PFSK-1 (cell line): ENCODE measurements around the gene AZI2.

Experiments
- FOXP2 ChIP-seq: optimal IDR thresholded peaks from 2 replicates; pipeline ENCODE3; 2011; ENCODE audit warnings: borderline replicate concordance, control low read depth, inconsistent platforms; ENCODE audit not compliant: insufficient read depth; ENCODE audit errors: extremely low read length, extremely low read depth
- POLR2AphosphoS5 ChIP-seq: IDR thresholded peaks from 2 replicates; pipeline ENCODE4 v1.6.1; 2012; ENCODE audit warnings: low read depth, mild to moderate bottlenecking, control low read depth, low read length, moderate library complexity
- REST ChIP-seq, 2 experiments: IDR thresholded peaks; 2 replicates each; pipeline versions ENCODE4 v1.6.1 to v1.8.0; 2011 to 2012; ENCODE audit warnings: low read depth in 2 of 2, low read length in 2 of 2, control low read depth in 1 of 2, inconsistent platforms in 1 of 2, mild to moderate bottlenecking in 1 of 2, moderate library complexity in 1 of 2; ENCODE audit not compliant: insufficient read depth in 1 of 2
- SIN3A ChIP-seq: IDR thresholded peaks from 2 replicates; pipeline ENCODE4 v1.6.1; 2012; ENCODE audit warnings: mild to moderate bottlenecking, low read length, moderate library complexity, borderline replicate concordance; ENCODE audit not compliant: insufficient read depth
- TAF1 ChIP-seq: IDR thresholded peaks from 2 replicates; pipeline ENCODE4 v1.6.1; 2012; ENCODE audit warnings: low read length, control low read depth, borderline replicate concordance; ENCODE audit not compliant: insufficient read depth

AZI2 gene

GRCh38 chr3:28308196-28308595 lies 40.4 kb downstream of the AZI2 start:
- TF ChIP-seq FOXP2: no peak

GRCh38 chr3:28301688-28302087 lies 46.9 kb downstream of the AZI2 start:
- TF ChIP-seq POLR2AphosphoS5: no peak
- TF ChIP-seq FOXP2: no peak
- TF ChIP-seq TAF1: no peak
- no peak for TF ChIP-seq REST (IDR thresholded peaks at IDR 0.05; ENCODE audit: insufficient read depth in 1 of 2, low read depth in 2 of 2, low read length in 2 of 2)
- TF ChIP-seq SIN3A: no peak

- TF ChIP-seq FOXP2 (no peak), REST (IDR thresholded peaks at IDR 0.05; ENCODE audit: insufficient read depth in 1 of 2, low read depth in 2 of 2, low read length in 2 of 2) (no peak), TAF1 (no peak), SIN3A (no peak), POLR2AphosphoS5 (no peak)
These were observed 48.2 kb downstream of the AZI2 start for GRCh38 chr3:28300345-28300962.

GRCh38 chr3:28299705-28300104 lies 48.9 kb downstream of the AZI2 start:
- TF ChIP-seq SIN3A: no peak
- TF ChIP-seq POLR2AphosphoS5: no peak
- TF ChIP-seq REST (IDR thresholded peaks at IDR 0.05; ENCODE audit: insufficient read depth in 1 of 2, low read depth in 2 of 2, low read length in 2 of 2): no peak
- TF ChIP-seq FOXP2: no peak
- no peak for TF ChIP-seq TAF1

- TF ChIP-seq SIN3A: no peak
- TF ChIP-seq POLR2AphosphoS5: no peak
- no peak for TF ChIP-seq FOXP2
- TF ChIP-seq TAF1: no peak
These were observed 52.6 kb downstream of the AZI2 start for GRCh38 chr3:28295898-28296490.

GRCh38 chr3:28294667-28295413 lies 53.8 kb downstream of the AZI2 start:
- TF ChIP-seq FOXP2 (no peak), TAF1 (no peak), SIN3A (no peak), REST (IDR thresholded peaks at IDR 0.05; ENCODE audit: insufficient read depth in 1 of 2, low read depth in 2 of 2, low read length in 2 of 2) (no peak), POLR2AphosphoS5 (no peak)
